ENCODE measurements around the gene SAP30BP. TPM values are rescaled to one million over a fixed set of nuclear protein-coding genes. Genes with fewer than 3 reads are reported as not detected.

SAP30BP gene
- total and polyA plus RNA-seq, 4 donors = 20.9 to 33.4 (median 30.2) TPM

GRCh38 chr17:75624021-75624420 lies 43.1 kb upstream of the SAP30BP start:
- Histone ChIP-seq H3K36me3 (ENCODE audit: control insufficient read depth in 4 of 4, insufficient read depth in 3 of 4, low read depth in 1 of 4, low read length in 3 of 4) (peaks cover 0 to 48% (median 6%) of the 10 kb centered on the region in 4 donors), H3K9me3 (ENCODE audit: control insufficient read depth in 4 of 4, low read length in 3 of 4) (no peaks in the 10 kb centered on the region), H3K9ac (ENCODE audit: low read depth in 1 of 2, low read length in 2 of 2) (no peak overlapping the region), H3K27ac (ENCODE audit: low read depth in 1 of 2, low read length in 2 of 2) (no peak overlapping the region), H3K4me1 (ENCODE audit: control insufficient read depth in 4 of 4, insufficient read depth in 4 of 4, low read length in 3 of 4) (no peaks in the 10 kb centered on the region), H3K4me3 (ENCODE audit: low read depth in 1 of 3, low read length in 3 of 3) (no peak overlapping the region), H3K27me3 (ENCODE audit: control insufficient read depth in 4 of 4, insufficient read depth in 4 of 4, low read length in 3 of 4) (no peaks in the 10 kb centered on the region)
- 92% methylated on average over 12 of the region's 12 CpGs for WGBS
- no peak for DNase-seq (ENCODE audit: low spot score)
- TF ChIP-seq RAD21 (IDR thresholded peaks at IDR 0.05) (no peak), JUND (IDR thresholded peaks at IDR 0.05) (no peak), GABPA (IDR thresholded peaks at IDR 0.05 in 1 of 2, conservative IDR thresholded peaks at IDR 0.05 in 1 of 2) (no peak), YY1 (IDR thresholded peaks at IDR 0.05) (no peak), SP1 (IDR thresholded peaks at IDR 0.05) (no peak), REST (IDR thresholded peaks at IDR 0.05) (no peak), EGR1 (IDR thresholded peaks at IDR 0.05; ENCODE audit: low read depth in 2 of 2) (no peak), MAX (IDR thresholded peaks at IDR 0.05) (no peak), RXRA (IDR thresholded peaks at IDR 0.05) (no peak), FOXA2 (IDR thresholded peaks at IDR 0.05) (no peak), NR2F2 (IDR thresholded peaks at IDR 0.05) (no peak), HNF4G (IDR thresholded peaks at IDR 0.05) (no peak), ZBTB33 (IDR thresholded peaks at IDR 0.05) (no peak), ATF3 (IDR thresholded peaks at IDR 0.05) (no peak), FOXA1 (IDR thresholded peaks at IDR 0.05) (no peak), CTCF (IDR thresholded peaks at IDR 0.05; ENCODE audit: low read depth, low read length, missing input control) (no peak)
